GM18861 (cell line): ENCODE results near the gene RPS6KB2.

Experiments used
- ATAC-seq: cut with Tn5 transposase; IDR thresholded peaks from one replicate; pipeline ENCODE4 v1.9.1; 2021; ENCODE audit not compliant: unreplicated experiment

RPS6KB2 gene

DNA sequence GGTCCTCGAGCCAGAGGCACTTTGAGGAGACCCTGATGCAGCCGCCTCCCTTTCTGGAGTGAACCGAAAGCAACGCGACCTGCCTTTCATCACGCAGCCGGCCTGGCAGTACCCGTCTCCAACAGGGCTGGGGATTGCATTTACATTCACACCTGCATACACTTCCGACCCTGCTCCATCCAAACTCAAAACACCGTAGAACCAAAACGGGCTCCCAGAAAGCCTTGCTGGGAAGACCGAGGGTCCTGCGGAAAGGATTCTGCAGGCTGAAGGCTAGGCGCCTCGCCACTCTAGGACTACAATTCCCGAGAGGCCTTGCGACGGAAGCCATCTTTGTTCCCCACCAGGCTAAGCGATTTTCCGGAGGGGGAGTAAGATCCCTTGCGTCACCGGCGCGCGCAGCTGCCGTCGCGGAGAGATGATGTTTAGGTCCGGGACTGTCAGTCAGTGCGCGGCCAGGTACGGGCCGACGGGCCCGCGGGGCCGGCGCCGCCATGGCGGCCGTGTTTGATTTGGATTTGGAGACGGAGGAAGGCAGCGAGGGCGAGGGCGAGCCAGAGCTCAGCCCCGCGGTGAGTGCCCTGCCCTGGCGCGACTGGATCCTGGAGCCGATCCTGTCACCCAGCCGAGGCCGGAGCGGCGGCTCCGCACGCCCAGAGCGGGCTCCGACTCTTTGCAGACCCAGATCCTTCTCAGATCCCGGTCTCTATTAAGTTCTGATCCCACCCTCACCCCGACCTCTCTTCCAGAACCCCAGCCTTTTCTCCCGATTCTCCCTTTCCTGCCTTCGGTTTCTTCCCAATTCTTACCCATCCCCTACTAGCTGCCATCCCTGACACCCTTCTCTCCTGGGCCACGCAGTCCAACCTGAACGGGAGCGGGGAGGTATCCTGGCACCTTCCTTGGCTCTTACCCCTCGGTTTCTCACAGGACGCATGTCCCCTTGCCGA lies at the start of gene RPS6KB2:
TSS of gene RPS6KB2 (plus strand) at position 443 of the 950 bp plus-strand sequence. CDS start at position 495, 52 bp downstream.
- ATAC-seq: peak; percentile 71

- no peak for ATAC-seq
Measured at GRCh38 chr11:67378544-67378943, 49.8 kb upstream of the RPS6KB2 start.

DNA sequence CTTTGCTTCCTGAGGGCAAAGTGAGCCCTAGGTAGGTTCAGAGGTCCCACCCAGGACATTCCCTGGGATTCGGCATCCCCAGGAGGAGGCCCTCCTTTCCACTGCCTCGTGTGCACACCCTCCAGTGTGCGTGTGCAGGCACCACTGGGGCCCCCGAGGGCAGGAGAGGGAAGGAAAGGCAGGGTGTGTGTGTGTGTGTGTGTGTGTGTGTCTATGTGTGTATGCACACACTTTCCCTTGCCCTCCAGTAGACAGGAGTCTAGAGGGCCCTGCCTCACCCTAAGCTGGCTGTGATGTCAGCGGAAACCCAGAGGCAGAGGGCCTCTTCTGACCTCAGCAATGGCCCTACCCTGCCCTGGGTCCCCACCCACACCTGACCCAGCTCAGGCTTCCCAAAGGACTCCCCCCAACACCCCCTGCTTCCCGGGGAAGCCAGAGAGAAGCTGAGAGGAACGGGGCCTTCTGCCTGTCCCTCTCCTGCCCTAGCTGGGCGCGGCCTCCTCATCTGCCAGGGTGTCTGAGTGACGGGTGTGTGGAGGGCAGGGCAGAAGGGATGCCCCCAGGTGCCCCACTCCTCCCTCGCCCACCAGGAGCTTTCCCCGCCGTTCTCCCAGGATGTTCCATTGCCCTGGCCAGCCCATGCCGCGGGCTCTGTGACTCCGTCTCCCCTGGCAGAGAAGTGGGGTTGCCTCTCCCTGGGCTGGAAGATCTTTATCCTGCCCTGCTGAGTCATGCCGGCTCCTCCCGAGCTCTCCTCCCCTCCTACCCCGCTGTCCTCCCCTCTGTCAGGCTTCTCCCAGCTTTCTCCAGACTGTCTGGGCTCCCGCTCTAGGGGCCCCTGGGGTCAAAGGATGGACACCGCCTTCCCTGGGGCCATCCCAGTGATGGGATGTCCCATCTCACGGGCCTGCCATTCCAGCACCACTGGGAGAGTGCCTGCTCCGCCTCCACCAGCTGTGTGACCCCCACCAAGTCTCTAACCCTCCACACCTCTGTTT lies 48.9 kb upstream of the RPS6KB2 start:
- no peak for ATAC-seq

GRCh38 chr11:67381244-67381972 lies 46.9 kb upstream of the RPS6KB2 start:
- ATAC-seq: peak; percentile 50

- ATAC-seq: no peak
Measured at GRCh38 chr11:67382276-67383136, 45.8 kb upstream of the RPS6KB2 start.

DNA sequence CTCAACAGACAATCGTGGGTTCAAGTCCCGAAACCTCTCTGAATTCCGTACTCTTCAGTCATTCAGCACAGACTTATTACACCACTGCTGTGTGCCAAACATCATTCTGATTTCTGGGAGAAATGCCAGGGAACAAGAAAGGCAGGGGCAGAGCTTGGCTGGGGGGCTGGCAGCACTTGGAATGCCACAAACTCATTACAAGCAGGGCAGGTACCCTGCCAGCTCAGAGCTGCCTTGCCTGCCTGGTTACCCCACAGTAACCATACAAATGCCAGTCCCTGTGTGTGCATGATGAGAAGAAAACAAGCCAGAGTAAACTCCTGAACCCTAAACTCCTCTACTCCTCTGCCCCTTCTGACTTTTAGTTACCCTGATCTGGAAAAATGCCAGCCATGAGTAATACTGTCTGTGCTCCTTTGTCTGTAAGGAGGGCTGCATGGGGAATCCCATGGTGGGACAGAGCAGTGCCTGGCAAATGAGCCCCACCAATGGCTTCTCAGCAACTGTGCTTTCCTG lies 43.4 kb upstream of the RPS6KB2 start:
- ATAC-seq: no peak

DNA sequence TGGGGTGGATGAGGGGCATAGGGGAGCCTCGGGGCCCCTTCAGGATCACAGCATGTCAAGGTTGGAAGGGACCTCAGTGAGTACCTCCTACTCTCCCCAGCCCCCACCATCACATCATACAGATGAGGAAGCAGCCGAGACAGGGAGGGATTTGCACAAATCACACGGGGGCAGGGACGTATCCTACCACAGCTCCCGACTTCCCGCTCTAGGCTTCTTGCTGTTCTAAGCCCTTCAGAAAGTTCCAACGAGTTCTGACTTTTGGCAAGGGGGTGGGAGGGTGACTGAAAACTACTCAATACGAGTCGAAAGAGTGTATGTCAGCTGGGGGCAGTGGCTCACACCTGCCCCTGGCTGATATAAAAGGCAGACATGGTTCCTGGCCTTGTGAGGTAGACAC lies 41.2 kb upstream of the RPS6KB2 start:
- no peak for ATAC-seq

GRCh38 chr11:67387518-67387917 lies 40.8 kb upstream of the RPS6KB2 start:
- ATAC-seq: no peak

GRCh38 chr11:67389477-67389876 lies 38.8 kb upstream of the RPS6KB2 start:
- no peak for ATAC-seq

DNA sequence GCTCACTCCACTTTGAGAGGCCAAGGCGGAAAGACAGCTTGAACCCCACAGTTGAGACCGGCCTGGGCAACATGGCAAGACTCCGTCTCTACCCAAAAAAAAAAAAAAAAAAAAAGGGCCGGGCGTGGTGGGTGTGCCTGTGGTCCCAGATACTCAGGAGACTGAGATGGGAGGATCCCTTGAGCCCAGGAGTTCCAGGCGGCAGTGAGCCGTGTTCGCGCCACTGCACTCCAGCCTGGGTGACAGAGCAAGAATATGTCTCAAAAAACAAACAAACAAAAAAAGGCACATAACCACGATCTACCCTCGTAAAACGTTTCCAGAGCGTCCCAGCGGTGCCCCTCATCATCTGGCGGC lies 37.4 kb upstream of the RPS6KB2 start:
- no peak for ATAC-seq

DNA sequence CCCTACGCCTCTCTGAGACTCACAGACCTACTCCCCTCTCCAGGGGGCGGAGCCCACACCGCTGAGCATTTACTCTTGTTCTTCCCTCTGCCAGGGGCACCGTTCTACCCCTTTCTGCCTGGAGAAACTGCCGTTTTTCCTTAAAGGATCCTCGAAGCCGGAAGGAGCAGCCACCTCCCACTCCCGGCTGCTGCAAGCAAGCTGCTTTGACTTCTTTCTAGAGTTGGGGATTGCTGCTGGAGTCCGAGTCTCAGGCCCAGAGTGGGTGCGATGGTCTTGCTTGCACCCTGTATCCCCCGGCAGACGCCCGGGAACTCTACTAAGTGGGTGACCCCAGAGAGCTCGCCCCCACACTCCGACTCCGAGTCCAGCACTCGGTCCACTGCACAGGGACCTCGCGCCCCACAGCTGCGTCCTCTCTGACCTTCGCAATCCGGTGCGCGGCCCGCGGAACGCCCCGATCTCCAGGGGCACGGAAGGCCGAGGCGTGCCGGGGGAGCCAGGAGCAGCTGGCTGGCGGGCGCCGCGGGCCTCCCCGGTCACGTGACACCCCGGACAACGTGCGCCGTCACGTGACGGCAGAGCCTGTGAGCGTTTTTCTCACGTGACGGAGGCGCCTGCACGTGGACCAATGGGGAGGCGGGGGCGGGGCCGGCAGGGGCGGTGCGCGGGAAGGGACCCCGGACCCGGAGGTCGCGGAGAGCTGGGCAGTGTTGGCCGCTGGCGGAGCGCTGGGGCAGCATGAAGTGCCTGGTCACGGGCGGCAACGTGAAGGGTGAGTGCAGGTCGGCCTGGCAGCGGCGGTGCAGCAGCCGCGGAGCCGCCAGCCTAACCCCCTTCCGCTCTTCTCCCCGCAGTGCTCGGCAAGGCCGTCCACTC lies 36.8 kb upstream of the RPS6KB2 start, which contains the start of gene RAD9A:
TSS of gene RAD9A (plus strand) at position 683 of the 879 bp plus-strand sequence. CDS start at position 742, 59 bp downstream.
- peak; percentile 40 for ATAC-seq

- no peak for ATAC-seq
Measured at GRCh38 chr11:67392183-67392715, 36.0 kb upstream of the RPS6KB2 start.

- no peak for ATAC-seq
Measured at GRCh38 chr11:67393437-67393836, 34.9 kb upstream of the RPS6KB2 start.

- no peak for ATAC-seq
Measured at GRCh38 chr11:67393990-67394389, 34.3 kb upstream of the RPS6KB2 start.

DNA sequence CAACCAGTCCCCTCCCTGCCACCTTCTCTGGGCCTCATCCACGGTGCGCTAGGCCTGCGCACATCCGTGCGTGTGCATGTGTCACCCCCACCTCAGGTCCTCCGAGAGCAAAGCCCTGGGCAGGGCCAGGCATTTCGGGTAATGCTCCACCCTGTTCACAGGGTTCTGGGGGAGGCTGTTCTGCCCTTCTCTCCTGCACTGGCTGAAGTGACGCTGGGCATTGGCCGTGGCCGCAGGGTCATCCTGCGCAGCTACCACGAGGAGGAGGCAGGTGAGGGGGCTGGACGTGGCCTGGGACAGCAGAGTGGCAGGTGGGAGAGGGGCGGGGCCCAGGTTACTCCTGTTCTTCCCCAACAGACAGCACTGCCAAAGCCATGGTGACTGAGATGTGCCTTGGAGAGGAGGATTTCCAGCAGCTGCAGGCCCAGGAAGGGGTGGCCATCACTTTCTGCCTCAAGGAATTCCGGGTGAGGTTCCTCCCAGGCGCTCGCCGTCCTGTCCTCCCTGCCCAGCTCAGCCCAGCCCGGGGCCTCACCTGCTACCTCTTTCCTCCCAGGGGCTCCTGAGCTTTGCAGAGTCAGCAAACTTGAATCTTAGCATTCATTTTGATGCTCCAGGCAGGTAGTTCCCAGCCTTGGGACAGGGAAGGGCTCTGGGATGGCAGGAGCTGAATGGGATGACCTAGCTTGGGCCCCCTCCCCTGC lies 32.6 kb upstream of the RPS6KB2 start:
- no peak for ATAC-seq

- ATAC-seq: no peak
Measured at GRCh38 chr11:67396259-67396581, 32.1 kb upstream of the RPS6KB2 start.

GRCh38 chr11:67396587-67397389 lies 31.5 kb upstream of the RPS6KB2 start:
- ATAC-seq: no peak
